GM18498 (cell line): Measurements from ENCODE around the gene GTPBP2.
"Not testable (repeated sequence)": the region's sequence is repeated elsewhere in the genome, so short reads cannot be mapped to it uniquely, and the experiment has no call there.

Experiments used
- ATAC-seq: cut with Tn5 transposase; IDR thresholded peaks from one replicate; pipeline ENCODE4 v1.9.1; 2021; ENCODE audit warnings: mild to moderate bottlenecking, moderate library complexity; ENCODE audit not compliant: unreplicated experiment

The GTPBP2 gene

DNA sequence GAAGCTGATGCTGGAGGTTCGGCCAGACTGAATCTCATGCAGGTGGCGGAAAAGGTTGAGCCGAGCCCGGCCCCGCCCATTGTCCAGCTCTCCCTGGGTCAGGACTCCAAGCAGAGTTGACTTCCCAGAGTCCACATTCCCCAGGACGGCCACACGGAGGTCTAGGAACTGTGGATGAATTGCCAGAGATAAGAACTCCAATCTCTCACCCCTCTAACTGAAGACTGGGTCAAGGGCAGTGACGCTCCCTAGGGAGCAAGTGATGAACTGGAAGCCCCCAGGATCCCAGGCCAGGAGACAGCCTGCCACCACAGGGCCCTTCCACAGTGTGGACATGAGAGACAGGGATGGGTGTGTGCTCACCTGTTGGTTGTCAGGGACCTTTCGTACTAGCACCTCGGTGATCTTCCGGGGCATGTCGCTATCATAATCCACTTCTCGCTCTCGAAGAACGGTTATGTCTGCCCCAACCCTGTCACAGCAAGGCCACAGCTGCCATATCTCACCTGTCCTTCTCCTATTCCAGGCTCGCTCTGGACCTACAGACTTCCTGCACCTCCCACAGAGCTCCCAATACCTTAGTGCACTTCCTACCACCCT lies 3.6 kb downstream of the GTPBP2 start:
- no peak for ATAC-seq

DNA sequence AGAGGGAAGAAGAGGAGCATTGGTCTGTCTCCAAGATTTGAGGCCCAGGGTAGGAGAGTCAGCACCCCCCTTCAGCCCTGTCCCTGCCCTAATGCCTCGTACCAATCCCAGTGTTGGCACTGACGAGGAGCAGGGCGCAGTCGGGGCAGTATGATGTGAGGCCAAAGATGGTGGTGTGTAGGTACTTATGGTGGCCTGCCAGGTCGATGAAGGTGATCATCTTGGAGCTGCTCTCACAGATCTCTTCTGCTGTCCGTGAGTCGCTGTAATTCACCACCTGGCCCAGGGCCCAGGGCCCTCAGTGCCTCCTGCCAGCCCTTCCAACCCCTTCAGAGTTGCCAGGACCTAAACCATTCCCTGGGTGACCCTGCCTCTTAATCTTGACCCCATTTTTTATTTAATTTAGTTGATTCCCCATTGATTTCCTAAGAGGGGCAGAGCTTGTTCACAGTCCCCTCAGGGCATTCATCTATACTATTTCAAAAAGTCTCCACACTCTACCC lies 4.2 kb downstream of the GTPBP2 start:
- no peak for ATAC-seq

DNA sequence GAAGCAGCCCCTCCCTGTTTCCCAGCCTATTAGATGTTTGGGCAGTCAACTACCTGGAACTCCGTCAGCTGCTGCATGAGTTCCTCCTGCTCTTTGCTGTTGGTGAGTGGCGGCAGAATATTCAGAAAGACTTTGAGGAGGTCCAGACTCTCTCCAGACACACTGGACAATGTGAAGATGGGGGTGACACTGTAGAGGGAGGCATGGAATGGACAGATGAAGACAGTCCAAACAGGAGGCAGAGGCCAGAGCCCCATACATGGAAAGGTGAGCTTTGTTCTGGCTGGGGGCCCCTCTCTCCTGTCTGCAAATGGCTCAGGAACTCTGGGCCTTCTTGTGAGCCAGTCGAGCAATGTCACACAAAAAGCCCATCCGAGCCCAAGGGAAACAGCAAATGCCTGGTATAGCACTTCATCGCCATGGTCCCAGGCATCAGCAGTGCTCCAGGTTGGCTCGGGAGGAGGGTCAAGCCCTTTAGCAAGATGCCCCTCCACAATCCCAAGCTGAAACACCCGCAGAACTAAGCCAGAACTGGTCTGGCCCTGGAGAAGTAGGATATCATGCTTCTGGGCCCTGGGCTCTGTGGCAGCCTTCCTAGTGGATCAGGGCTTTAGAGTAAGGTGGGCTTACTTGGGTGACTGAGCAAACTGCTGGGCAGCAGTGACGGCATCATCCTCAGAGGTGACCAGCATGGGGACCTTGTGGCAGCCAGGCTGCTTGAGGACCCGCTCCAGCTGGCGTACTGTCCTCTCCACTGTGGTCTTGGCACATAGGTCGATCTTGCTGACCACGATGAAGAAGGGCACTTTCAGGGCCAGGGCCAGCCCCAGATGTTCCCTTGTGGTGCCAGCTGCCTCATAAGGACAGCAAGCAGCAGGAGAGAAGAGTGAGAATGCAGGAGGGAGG lies 4.9 kb downstream of the GTPBP2 start:
- no peak for ATAC-seq

DNA sequence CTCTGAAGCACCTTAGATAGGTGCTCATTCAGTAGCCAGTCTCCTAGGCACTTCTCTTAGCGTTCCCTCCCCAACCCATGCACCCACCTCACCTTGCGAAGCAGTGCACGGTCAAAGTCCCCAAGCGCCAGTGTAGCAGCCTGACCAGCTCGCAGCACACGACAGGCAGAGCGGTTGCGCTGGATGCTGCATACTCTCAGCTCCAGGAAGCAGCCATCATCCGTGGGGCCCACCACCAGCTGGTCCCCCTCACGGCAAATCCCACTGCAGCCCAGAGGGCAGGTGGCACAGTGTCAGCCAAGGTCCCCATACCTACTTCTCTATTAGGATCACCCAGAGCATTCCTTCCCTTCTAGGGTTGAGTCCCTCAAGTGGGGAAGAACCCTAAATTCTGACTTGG lies 6.5 kb downstream of the GTPBP2 start:
- ATAC-seq: no peak

DNA sequence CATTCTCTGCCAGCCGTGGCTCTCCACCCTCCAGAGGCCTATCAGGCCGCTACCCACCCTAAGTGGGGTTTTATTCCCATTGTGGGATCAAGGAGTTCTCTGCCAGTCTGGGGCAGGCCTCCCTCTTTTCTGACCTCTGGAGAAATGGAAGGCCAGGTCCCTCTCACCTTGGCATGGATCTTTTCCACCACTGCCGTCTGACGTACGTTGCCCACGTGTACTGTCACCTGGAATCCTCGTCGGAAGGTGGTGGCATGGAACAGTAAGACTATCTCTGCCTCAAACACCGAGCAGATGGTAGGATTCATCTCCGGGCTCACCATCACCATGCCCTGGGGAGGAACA lies 7.3 kb downstream of the GTPBP2 start:
- ATAC-seq: no peak

DNA sequence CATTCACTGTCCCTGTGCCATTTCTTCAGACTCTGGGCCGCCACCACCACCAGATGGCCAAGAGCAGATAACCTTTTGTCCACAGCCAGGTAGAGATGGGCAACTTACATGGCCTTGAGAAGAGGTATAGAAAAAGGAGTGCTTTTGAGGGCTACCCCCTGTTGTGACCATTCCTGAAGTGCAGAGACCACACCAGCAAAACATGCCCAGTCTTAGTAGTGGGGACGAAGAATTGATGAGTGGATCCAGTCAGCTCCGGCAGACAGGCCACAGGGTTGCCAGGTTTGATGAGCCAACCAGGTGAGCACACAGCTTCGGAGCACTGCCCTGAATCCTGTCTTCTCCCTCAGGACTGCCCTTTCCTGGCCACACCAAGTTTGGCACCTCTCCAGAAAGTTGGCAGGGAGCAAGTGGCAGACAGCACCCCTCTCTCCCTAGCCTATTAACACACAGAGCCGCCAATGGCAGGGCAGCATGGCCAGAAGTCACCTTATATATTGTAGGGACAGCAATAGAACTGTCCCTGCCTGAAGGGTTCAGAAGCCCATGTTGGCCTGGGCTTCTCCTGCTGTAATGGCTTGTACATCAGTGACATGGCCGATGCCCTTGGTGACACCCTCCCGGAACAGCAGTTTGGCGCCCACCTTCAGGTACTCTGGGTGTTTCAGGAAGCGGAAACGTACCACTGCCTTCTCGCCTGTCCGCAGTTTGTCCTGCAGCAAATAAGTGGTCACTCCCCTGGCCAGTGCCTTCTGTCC lies 7.8 kb downstream of the GTPBP2 start:
- no peak for ATAC-seq

DNA sequence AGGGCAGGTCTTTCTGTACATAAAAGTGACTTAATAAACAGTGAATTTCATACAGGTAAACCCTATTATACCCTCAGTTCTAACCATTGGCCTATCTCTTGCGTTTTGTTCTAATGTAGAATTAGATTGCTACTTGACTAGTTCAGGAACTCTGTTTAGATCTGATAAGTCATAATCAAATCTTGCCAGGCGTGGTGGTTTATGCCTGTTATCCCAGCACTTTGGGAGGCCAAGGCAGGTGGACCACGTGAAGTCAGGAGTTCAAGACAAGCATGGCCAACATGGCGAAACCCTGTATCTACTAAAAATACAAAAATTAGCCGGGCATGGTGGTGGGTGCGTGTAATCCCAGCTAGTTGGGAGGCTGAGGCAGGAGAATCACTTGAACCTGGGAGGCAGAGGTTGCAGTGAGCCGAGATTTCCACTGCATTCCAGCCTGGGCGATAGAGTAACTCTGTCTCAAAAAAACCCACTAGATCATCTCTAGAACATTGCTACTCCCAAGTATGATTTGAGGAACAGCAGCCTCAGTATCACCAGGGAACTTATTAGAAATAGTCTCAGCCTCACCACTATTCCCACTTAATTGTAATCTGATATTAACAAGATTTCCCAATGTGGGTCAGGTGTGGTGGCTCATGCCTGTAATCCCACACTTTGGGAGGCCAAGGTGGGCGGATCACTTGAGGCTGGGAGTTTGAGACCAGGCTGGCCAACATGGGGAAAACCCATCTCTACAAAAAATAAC lies 12.2 kb downstream of the GTPBP2 start:
- no peak for ATAC-seq

DNA sequence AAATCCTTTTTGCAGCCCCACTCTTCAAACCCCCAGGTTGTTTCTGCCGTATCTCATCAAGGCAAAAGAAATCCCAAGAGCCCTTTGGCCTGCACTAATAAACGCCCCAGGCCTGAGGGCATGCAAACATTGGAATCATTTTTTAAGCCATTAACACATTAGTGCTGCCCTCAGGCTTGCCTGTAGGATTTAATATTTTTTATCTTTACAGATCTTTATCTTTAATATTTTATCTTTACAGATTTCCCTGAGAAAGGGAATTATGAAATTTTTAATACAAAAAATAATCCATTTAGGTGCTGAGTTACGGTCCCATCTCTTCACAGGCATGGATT lies 14.7 kb downstream of the GTPBP2 start:
- ATAC-seq: no peak

DNA sequence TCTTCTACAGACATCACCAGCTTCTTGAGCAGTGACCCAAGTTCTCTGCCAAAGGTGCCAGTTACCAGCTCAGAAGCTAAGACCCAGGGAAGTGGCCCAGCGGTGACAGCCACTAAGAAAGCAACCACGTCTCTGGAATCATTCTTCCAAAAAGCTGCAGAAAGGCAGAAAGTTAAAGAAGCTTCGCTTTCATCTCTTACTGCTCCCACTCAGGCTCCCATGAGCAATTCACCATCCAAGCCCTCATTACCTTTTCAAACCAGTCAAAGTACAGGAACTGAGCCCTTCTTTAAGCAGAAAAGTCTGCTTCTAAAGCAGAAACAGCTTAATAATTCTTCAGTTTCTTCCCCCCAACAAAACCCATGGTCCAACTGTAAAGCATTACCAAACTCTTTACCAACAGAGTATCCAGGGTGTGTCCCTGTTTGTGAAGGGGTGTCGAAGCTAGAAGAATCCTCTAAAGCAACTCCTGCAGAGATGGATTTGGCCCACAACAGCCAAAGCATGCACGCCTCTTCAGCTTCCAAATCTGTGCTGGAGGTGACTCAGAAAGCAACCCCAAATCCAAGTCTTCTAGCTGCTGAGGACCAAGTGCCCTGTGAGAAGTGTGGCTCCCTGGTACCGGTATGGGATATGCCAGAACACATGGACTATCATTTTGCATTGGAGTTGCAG lies 15.2 kb downstream of the GTPBP2 start:
- no peak for ATAC-seq

DNA sequence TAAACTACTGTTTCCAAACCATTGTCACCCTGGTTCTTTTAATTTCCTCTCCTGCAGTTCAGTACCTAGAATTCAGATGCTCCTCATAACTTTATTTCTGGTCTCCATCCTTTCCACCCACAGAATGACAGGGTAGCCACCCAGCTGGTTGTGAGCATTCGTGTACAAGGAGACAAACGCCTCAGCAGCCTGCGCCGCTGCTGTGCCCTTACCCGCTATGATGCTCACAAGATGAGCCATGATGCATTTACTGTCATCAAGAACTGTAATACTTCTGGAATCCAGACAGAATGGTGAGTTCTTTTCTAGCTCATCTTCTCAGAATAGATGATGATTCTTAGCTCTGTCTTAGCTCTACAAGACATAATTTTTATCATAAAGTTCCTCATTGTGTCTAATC lies 18.6 kb downstream of the GTPBP2 start:
- no peak for ATAC-seq

DNA sequence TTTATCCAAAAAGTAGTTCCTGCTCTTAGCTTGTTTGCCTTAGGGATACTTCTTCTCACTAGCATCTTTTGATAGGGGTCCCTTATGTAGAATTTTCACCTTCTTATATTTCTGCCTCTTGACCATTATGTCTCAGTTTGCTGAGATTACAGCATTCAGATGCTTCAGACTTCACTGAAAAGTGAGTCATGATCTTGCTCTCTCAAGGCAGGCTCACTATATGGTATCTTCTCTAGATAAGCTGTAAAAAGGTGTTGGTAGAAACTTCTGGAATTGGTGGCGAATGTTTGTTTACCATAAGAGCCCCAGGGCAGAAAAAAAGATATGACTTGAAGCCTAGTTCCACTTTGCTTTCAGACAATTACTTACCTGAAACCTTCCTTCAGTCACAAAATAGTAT lies 19.7 kb downstream of the GTPBP2 start:
- ATAC-seq: no peak

DNA sequence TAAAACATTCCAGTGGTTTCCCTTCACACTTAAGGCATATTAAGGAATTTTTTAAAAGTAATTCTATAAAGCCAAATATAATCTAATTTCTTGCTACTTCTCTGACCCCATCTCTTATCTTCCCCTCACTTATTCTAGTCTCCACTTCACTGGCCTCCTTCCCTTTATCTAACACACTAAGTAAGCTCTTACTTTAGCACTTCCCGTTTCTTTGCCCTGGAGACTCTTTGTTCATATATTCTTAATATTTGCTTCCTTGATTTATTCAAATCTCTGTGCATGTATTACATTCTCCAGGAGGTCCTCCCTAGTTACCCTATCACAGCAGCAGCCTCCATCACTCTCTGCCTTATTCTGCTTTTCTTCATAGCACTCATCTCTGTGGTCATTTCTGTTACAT lies 20.3 kb downstream of the GTPBP2 start:
- ATAC-seq: no peak

DNA sequence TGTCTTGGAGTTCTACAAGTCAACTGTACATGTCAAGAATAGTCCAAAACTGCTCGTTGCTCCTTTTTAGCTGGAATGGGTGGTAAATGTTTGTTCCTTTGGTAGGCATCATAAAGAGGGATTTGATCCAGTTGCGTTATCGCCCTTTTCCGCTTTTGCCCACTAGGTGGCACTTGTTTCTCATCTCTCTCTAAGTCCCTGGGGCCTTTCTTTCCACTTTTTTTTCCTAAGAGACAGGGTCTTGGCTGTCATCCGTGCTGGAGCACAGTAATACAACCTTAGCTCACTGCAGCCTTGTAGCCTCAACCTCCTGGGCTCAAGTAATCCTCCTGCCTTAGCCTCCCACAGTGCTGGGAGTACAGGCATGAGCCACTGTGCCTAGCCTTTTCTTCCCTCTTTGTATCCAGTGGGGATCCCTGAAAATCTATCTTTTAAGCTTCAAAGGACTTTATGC lies 20.7 kb downstream of the GTPBP2 start:
- ATAC-seq: no peak

DNA sequence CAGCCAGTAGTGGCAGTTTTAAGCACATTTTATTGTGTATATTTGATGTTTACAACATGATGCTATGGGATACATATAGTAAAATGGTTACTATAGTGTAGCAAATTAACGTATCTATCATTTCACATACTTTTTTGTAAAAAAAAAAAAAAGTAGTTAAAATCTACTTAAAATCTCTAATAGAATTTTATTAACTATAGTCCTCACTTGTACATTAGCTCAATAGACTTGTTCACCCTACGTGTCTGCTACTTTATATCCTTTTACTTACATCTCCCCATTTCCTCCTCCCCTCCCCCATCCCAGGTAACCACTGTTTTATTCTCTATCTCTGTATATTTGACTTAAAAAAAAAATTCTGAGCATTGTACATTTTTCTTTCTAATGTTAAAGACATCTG lies 23.0 kb downstream of the GTPBP2 start:
- no peak for ATAC-seq

DNA sequence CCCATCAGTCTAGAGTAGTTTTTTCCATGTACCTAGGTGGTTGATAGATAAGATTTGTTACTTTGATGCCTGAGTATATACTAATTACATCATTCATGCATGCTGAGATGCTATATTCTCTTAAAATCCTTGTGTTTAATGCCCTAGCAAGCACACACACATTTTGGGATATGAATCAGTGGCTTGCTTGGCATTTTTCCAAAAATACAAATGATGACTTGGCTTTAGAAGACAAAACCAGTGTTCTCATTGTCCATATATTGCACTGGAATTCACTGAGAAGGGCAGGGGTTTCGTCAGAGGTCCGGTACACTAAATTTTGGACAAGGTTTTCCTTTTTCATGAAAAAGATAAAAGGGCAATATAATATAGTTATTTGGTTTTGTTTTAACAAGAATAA lies 24.9 kb downstream of the GTPBP2 start:
- no peak for ATAC-seq

DNA sequence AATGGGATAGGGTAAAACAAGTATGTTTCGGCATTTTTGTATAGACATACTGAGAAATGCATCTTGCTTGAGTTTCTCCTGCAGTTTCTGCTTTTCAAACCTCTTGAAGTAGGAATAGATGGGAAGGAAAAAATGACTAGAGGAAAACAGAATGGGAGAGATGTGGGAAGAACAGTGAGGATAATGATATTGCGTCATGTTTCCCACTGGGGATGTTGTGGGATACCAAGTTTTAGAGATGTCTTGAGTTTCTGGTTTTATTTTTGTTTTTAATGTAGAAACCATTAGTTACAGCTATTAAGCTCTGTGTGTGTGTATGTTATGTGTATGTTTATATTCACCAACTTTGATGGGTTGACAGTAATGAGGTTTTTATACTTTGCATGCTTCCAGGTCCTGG lies 28.5 kb downstream of the GTPBP2 start:
- no peak for ATAC-seq

DNA sequence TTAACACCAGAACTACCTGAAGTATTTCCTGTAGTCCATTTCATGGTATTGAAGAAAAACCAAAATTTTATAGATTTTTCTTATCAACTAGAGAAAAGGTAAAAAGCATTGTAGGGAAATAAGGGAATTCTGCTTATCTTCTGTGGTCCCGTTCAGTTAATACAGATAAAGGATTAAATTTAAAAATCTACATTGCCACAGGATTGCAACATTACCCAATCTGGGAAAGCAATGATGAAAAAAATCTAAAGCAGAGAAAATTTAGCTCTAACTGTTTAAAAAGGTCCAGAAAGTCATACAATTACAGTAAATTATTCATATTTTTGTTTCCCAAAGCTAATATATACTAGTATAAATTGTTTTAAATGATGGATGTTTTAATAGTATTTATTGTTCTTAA lies 35.1 kb downstream of the GTPBP2 start:
- ATAC-seq: no peak

DNA sequence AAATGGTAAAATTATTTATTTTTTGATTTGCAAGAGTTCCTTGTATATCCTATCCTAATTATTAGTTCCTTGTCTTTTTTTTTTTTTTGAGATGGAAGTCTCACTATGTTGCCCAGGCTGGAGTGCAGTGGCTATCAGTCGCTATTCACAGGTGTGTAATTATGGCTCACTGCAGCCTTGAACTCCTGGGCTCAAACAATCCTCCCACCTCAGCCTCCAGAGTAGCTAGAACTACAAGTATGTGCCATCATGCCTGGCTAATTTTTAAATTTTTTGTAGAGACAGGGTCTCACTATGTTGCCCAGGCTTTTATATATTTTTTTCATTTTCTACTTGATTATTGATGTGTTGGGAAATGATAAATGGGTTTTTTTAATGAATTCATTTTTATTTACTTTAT lies 39.5 kb downstream of the GTPBP2 start:
- not testable (repeated sequence) for ATAC-seq

DNA sequence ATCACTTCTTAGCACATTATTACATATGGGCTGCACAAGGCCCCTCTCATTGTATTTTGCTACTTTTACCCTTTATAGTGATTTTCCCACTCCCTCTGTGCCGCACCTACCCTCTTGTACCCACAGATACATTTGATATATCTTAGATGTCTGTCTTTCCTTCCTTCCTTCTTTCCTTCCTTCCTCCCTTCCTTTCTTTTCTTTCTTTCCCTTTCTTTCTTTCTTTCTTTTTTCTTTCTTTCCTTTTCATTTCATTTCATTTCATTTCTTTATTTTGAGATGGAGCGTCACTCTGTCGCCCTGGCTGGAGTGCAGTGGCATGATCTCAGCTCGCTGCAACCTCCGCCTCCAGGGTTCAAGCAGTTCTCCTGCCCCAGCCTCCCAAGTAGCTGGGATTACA lies 40.9 kb downstream of the GTPBP2 start:
- ATAC-seq: no peak

DNA sequence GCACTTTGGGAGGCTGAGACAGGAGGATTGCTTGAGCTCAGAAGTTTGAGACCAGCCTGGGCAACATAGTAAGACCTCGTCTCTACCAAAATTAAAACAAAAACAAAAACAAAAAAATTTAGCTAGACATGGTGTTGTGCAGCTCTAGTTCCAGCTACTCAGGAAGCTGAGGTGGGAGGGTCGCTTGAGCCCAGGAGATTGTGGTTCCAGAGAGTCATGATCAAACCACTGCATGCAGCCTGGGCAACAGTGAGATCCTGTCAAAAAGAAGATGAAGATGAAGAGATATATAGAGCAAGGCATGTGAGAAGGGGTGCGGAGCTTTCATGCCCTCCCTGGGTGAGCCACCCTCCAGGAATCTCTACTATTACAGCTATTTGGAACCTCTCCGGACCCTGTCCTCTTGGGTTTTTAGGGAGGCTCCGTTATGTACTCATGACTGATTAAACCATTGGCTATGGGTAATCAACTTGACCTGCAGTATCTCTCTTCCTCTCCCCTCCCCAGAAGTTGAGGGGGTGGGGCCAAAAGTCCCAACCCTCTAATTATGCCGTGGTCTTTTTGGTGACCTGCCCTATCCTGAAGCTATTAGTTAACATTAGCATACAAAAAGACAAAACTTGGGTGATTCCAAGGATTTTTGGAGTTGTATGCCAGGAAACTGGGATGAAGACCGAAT lies 44.0 kb downstream of the GTPBP2 start:
- no peak for ATAC-seq
